ENCODE measurements around the gene CST11.

Gene CST11

GRCh38 chr20:23453549-23454543 is 1.2 kb upstream of the CST11 start:
- no peak for DNase-seq

GRCh38 chr20:23451956-23452487 is 654 bp downstream of the CST11 start:
- no peak for DNase-seq

GRCh38 chr20:23450877-23451276 is 1.8 kb downstream of the CST11 start:
- no peak for DNase-seq

- no peak for DNase-seq
Observed at GRCh38 chr20:23449421-23449820, 3.3 kb downstream of the CST11 start.

DNA sequence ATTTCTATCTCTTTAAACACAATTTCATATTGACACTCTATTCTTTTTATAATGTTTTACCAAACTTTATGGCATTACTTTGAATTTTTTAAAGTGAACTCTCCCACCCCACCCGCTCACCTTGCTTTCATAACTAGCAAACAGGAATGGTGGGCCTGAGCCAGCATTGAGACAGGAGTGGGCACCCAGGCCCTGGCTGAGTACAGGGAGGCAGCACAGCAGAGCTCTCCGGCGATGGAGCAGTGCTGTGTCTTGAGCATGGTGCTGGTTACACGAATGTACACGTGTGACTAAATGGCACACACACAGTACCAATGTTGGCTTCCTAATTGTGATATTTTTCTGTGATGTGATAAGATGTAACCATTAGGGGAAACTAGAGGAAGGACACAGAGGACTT is 4.5 kb downstream of the CST11 start:
- no peak for DNase-seq

- no peak for DNase-seq
Observed at GRCh38 chr20:23446505-23446904, 6.2 kb downstream of the CST11 start.

DNA sequence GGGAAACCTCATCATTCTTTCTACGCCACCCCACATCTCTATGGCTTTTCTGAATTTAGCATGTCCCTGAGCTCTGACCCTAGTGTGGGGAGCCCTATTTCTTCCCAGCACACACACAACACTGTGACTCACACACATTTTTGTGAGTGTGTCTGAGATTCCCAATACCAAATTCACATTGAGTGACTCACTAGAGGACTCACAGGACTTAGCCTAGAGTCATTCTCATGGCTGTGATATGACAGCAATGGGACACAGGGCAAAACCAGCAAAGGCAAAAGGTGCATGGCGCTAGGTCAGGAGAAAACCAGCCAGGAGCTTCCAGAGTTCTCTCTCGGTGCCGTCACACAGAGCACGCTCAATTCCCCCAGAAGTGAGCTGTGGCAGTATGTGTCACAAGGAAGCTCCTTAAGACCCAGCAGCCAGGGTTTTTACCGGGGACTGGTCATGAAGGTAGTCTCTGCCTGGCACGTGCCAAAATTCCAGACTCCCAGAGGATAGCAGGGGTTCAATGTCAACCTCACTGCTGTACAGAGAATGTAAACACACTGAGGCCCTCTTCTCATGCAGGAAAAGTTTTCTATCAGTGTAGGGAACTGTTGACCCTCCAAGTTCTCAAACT is 7.0 kb downstream of the CST11 start:
- DNase-seq, result no peak

GRCh38 chr20:23444859-23445258 is 7.8 kb downstream of the CST11 start:
- no peak for DNase-seq

GRCh38 chr20:23442436-23442835 is 10.2 kb downstream of the CST11 start:
- no peak for DNase-seq

- no peak for DNase-seq
Observed at GRCh38 chr20:23441850-23442313, 10.8 kb downstream of the CST11 start.

GRCh38 chr20:23440004-23440403 is 12.7 kb downstream of the CST11 start:
- DNase-seq, result no peak

GRCh38 chr20:23438661-23439060 is 14.0 kb downstream of the CST11 start:
- DNase-seq, result no peak

DNA sequence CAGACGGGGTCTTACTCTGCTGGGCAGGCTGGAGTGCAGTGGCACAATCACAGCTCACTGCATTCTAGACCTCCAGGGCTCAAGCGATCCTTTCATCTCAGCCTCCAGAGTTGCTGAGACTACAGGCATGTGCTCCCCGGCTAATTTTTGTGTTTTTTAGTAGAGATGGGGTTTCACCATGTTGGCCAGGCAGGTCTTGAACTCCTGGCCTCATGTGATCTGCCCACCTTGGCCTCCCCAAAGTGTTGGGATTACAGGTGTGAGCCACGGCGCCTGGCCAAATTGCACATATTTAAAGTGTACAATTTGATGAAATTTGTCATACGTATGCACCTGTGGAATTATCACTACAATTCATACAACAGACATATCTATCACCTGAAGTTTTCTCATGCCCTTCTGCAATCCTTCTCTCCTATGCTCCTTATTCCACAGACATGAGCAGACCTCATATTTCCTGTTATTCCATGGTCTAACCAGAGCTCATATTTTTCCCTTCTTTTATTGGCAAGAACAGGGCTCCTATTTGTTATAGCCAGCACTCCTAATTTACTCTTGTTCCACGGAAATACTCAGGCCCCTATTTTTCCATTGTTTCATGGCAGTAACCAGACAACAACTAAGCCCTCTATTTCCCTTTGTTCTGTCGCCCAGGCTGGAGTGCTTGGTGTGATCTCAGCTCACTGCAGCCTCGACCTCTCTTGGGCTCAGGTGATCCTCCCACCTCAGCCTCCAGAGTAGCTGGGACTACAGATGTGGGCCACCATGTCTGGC is 15.4 kb downstream of the CST11 start:
- DNase-seq, result no peak

GRCh38 chr20:23436681-23437080 is 16.0 kb downstream of the CST11 start:
- no peak for DNase-seq

GRCh38 chr20:23435626-23436539 is 16.8 kb downstream of the CST11 start:
- no peak for DNase-seq

DNA sequence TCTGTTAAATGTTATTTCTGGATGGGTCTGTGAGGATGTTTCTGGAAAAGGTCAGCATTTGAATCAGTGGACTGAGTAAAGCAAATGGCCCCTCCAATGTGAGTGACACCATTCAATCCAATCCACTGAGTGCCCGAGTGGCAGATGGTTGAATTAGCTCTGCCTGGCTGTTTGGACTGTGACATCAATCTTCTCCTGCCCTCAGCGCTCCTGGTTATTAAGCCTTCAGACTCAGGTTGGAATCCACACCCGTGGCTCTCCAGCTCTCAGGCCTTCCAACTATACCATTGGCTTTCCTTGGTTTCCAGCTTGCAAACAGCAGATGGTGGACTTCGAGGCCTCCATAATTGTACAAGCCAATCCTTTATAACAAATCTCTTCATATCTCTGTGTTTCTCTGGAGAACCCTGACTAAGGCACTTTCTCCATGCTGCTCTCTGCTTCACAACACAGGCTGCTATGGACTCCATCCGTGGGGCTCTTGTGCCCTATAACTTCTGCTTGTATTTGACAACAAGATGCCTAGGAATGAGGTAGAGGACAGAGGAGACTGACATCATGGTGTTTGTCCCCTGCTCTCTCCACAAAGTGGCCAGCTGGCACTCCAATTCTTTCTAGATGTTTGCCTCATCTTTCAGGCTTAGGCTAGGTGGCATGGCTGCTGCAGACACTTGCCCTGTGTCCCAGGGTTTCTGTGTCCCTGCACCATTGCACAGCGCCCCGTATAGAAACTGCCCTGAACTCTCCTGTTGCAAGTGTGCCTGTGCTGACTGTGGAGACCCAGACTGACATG is 18.0 kb downstream of the CST11 start:
- no peak for DNase-seq

GRCh38 chr20:23433628-23434027 is 19.0 kb downstream of the CST11 start:
- DNase-seq, result no peak

- no peak for DNase-seq
Observed at GRCh38 chr20:23425129-23425528, 27.5 kb downstream of the CST11 start.

DNA sequence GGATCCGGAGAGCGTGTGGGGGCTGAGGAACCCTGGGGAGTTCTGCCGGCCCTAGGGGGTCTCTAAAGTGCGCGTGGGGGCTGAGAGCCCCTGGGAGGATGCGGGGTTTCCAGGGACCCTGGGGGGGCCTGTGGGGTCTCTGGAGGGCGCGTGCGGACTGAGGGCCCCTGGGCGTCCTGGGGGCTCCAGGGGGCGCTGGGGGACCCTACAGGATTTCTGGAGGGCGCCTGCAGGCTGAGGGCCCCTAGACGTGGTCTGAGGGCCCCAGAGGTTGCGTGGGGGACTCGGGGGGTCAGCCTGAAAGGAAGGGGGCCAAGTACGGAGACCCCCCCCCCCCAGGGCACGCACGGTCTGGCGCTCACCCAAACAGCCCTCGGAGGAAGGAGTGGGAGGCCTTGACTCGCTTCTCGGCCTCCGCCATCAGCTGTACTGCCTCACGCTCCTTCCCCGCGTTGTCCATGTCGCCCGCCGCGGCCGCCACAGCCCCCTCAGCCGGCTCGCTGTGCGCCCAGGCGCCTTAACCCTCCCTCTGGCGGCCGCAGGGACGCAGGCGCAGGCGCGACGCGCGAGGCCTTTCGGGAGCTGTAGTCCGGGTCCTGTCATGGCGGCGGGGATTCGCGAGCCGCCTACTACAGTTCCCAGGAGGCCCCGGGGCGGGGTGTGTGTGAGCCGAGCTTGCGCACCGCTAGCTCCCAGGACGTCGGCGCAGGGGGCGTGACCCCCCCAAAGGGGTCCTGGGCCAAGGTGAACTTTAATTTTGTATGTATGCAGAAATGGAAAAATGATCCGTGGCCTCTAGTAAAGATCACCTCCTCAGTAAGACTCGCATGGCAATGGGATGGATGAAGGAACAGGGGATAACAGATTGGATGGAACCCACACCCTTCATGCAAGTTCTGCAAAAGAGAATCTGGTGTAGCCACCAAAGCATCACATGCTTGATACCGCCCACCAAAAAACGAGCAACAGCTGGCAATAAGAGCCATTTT is 31.4 kb downstream of the CST11 start, which contains the start of gene NAPB:
Gene NAPB (minus strand): TSS at position 546 of the 989 bp plus-strand sequence. CDS start 86 bp downstream, at position 460.
- DNase-seq, result peak; percentile 74

Measured in NCI-H1436 treated with DMSO at 0.1 percent for 48 hours (cell line).